AG04450 (cell line): ENCODE data around the gene ARMC9. TPM values are rescaled to one million over a fixed set of nuclear protein-coding genes. Genes with fewer than 3 reads are reported as not detected.
A peak's percentile ranks its signal among the peaks of the same experiment; 100 is the strongest.

Source experiments
- CTCF ChIA-PET: fragments of 300-600, 350-600 bp; formaldehyde crosslinking; extraction: SDS; loops from one replicate; lab custom pipeline; 2022; ENCODE audit warnings: antibody characterized with exemption, inconsistent platforms; lab: Charles Lee
- POLR2A ChIA-PET: fragments of 350-600 bp; formaldehyde crosslinking; extraction: SDS; loops from one replicate; lab custom pipeline; 2021; ENCODE audit warnings: antibody characterized with exemption, inconsistent platforms; lab: Yijun Ruan, JAX
- DNase-seq: peaks from one replicate; pipeline ENCODE4 v3.0.0-alpha.2; 2011; ENCODE audit warnings: low read depth, low spot score
- H3K27ac ChIP-seq: one replicate; pipeline ENCODE4 v1.5.1; 2012; ENCODE audit warnings: low read depth, low read length, control low read depth
- H3K27me3 ChIP-seq: one replicate; pipeline ENCODE4 v1.6.0; 2012; ENCODE audit warnings: low read length; ENCODE audit not compliant: control insufficient read depth, insufficient read depth
- H3K4me3 ChIP-seq: 2 replicates; pipeline ENCODE4 v1.5.1; 2011; ENCODE audit warnings: mild to moderate bottlenecking, low read depth, low read length, control low read depth
- H3K9me3 ChIP-seq: 2 replicates; pipeline ENCODE4 v1.5.1; 2012; ENCODE audit warnings: low read length; ENCODE audit not compliant: control insufficient read depth, insufficient read depth
- CTCF ChIP-seq: IDR thresholded peaks from 2 replicates; pipeline ENCODE4 v1.5.1; 2011; ENCODE audit warnings: low read depth, low read length, control low read depth, inconsistent platforms
- polyA plus RNA-seq: library from polyadenylated mRNA; depleted of rRNA; stranded (reverse); fragments of >200 nt; gene quantifications from 2 replicates; pipeline ENCODE4 v1.2.3, GENCODE V29; 2011

ARMC9 gene
- polyA plus RNA-seq, 1 experiment, result 49.4 TPM

DNA sequence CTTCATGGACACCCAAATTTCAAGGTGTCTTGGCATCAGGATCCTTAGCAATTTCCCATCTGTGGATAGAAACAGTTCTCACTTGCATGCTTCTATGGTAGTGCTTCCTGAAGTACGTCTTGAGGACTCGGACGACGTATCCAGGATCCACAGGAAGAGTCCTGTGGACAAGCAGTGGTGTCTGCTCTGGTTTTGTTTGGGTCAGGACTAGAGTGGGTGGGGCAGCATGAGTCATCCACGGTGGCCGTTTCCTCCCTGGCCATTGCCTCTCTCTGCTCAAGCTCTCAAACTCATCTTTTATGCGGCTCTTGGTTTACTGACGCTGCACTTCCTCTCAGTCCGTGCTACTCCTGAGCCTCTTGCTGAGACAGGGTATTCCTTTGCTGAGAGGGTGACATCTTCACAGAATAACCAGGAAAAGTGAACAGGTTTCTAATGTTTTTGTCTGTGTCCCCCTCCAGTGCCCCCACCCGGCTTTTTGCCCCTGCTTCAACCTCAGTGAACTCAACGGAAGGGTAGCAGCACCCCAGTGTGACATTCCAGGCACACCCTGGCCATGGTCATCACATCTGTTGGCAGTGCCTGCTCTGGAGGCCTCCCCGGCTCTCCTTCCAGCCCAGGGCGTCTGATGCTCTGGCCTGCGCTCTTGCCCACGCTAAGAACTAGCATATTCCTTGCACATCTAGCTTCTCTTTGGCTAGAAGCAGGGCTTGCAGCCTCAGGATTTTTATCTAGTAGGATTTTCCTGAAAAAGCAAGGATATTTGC is 62.2 kb downstream of the ARMC9 start:
- no peak overlapping the region for H3K4me3 ChIP-seq
- TF ChIP-seq CTCF, result no peak
- no peak for DNase-seq
- ChIA-PET CTCF (interaction anchor here (0.7 kb wide), 1 partner anchor 152 kb away, joined by 3 read pairs; no protein-coding TSS in a partner anchor), POLR2A (no interaction called here)
- no peaks in the 10 kb centered on the region for H3K27me3 ChIP-seq
- H3K27ac ChIP-seq, result no peak overlapping the region
- no peaks in the 10 kb centered on the region for H3K9me3 ChIP-seq

DNA sequence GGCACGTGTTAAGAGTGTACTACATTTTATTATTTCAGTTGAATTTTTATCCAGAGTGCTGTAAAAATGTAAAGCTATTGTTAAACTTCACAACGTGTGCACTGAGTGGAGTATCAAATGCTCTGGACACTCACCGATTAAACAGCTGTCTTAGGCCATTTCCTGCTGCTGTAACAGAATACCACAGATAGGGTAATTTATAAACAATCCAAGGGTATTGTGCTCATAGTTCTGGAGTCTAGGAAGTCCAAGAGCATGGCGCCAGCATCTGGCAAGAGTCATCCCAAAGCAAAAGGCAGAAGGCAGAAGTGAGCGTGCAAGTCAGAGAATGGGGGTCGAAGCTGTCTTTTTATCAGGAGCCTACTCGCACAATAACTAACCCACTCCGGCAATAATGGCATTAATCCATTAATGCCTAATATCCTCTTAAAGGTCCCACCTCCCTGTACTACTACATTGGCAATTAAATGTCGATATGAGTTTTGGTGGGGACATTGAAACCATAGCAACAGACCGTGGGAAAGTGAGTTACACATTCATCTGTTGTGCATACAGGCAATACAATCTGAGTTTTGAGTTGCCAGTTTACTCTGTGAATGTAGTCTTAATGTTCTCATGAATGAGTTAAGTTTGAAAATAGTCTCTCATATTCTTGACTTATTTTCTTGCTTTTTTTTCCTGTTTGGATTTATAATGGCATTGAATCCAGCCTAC is 64.8 kb downstream of the ARMC9 start:
- peak; percentile 37 for DNase-seq
- POLR2A ChIA-PET, result no interaction called here
- H3K27ac ChIP-seq, result no peak overlapping the region

GRCh38 chr2:231270221-231271114 is 72.0 kb downstream of the ARMC9 start:
- no peak overlapping the region for H3K27ac ChIP-seq
- H3K9me3 ChIP-seq, result no peaks in the 10 kb centered on the region
- CTCF ChIA-PET, result interaction anchor here (0.6 to 1.1 kb wide), 2 partner anchors 142 to 407 kb away, joined by 3 to 7 read pairs; no protein-coding TSS in a partner anchor
- TF ChIP-seq CTCF, result no peak
- POLR2A ChIA-PET, result no interaction called here
- no peak overlapping the region for H3K4me3 ChIP-seq
- H3K27me3 ChIP-seq, result no peaks in the 10 kb centered on the region
- no peak for DNase-seq

More for the DNA sequence above, 64.8 kb downstream of the ARMC9 start:
- H3K9me3 ChIP-seq, result no peaks in the 10 kb centered on the region
- H3K27me3 ChIP-seq, result no peaks in the 10 kb centered on the region
- H3K4me3 ChIP-seq, result no peak overlapping the region
- CTCF ChIA-PET, result interaction anchor here (0.8 to 1.3 kb wide), 3 partner anchors 71 to 194 kb away, joined by 3 to 4 read pairs (median 3); no protein-coding TSS in a partner anchor
- no peak for TF ChIP-seq CTCF

DNA sequence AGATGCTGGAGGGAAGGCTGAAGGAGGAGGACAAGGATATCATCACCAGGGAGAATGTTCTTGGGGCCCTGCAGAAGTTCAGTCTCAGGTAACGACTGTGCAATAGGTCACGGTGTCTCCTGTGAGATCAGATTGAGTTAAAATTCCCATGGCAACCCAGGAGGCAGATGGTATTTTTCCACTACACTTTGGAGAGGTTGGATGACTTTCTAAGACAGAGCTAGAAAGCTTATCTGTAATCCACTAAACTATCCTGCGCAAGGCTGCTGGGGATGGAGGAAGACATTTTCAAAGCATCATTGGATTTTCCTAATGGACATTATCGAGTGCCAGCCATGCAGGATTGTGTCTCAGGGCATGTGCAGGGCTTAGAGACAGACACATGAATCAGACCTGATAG is 74.6 kb downstream of the ARMC9 start:
- no peak overlapping the region for H3K4me3 ChIP-seq
- no peak for TF ChIP-seq CTCF
- ChIA-PET POLR2A (no interaction called here), CTCF (no interaction called here)
- H3K27ac ChIP-seq, result no peak overlapping the region
- H3K9me3 ChIP-seq, result no peaks in the 10 kb centered on the region
- DNase-seq, result no peak
- H3K27me3 ChIP-seq, result no peaks in the 10 kb centered on the region
